GM12874 (cell line): ENCODE data around the gene ARL5A.

Experiments
- TF ChIP-seq, protein P1 (sequence below): IDR thresholded peaks from 2 replicates; pipeline ENCODE4 v1.5.1; 2011; ENCODE audit warnings: low read depth, mild to moderate bottlenecking, control low read depth, low read length, moderate library complexity; ENCODE audit not compliant: insufficient read depth

ARL5A gene

DNA sequence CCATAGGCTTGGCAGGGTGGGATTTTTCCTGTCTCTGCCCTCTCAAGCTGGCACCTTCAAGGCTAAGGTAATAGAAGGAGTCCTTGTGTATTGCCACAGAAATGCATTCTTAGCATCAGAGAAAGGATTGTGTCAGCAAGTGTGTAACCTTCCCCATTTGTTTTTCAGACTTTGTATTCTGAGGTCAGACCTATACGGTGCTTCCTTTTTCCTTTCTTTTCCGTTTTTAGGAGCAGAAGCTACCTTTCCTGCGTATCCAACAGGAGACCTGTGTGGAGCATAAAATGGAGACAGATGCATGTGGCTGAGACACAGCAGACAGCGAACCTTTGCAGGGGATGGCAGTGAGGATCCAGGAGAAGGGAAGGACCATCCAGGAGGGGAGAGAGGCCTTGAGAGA, 46.6 kb downstream of the ARL5A start:
- TF ChIP-seq, protein P1, sequence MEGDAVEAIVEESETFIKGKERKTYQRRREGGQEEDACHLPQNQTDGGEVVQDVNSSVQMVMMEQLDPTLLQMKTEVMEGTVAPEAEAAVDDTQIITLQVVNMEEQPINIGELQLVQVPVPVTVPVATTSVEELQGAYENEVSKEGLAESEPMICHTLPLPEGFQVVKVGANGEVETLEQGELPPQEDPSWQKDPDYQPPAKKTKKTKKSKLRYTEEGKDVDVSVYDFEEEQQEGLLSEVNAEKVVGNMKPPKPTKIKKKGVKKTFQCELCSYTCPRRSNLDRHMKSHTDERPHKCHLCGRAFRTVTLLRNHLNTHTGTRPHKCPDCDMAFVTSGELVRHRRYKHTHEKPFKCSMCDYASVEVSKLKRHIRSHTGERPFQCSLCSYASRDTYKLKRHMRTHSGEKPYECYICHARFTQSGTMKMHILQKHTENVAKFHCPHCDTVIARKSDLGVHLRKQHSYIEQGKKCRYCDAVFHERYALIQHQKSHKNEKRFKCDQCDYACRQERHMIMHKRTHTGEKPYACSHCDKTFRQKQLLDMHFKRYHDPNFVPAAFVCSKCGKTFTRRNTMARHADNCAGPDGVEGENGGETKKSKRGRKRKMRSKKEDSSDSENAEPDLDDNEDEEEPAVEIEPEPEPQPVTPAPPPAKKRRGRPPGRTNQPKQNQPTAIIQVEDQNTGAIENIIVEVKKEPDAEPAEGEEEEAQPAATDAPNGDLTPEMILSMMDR = no peak

DNA sequence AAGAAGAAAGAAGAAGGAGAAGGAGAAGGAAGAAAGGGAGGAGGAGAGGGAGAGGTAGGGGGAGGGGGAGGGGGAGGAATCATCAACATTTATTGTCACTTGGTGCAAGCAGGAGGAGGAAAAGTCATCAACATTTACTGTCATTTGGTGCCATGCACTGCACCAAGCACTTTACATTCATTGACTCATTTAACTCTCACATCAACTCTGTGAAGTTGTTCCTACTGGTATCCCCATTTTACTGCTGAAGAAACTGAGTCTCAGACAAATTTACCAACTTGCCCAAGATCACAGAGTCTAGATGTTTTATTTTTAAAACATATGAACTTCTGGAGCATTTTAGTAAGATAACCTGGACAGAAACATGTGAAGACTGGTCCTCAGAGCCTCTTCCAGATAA, 47.3 kb downstream of the ARL5A start:
- TF ChIP-seq, protein P1 = no peak

DNA sequence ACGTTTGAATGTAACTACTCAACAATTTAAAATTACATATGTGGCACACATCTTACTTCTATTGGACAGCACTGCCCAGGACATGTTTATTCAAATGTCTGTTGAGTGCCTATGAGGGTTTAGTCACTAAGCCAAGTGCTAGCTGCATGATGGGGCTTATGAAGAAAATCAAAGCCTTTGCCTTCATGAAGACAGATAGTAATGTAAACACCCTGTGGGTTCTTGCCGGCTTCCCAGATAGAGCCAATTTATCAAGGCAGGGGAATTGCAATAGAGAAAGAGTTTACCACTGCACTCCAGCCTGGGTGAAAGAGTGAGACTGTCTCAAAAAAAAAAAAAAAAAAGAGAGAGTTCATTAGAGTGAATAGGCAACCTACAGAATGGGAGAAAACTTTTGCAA, 50.3 kb downstream of the ARL5A start:
- TF ChIP-seq, protein P1 = no peak

DNA sequence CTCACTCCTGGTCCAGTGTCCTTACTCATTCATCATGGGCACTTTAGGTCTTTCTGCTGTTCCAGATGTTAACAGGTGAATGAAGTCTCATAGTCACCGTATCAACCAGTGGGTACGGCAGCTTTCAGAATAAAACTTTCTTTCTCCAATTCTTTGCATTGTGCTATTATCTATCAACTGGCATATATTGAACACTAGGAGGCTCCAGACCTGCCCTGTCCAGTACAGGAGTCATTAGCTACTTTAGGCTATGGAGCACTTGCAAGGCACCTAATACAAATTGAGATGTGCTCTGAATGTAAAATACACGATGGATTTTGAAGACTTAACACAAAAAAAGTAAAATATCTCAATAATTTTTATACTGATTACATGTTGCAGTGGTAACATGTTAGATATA, 50.7 kb downstream of the ARL5A start:
- TF ChIP-seq, protein P1 = no peak

DNA sequence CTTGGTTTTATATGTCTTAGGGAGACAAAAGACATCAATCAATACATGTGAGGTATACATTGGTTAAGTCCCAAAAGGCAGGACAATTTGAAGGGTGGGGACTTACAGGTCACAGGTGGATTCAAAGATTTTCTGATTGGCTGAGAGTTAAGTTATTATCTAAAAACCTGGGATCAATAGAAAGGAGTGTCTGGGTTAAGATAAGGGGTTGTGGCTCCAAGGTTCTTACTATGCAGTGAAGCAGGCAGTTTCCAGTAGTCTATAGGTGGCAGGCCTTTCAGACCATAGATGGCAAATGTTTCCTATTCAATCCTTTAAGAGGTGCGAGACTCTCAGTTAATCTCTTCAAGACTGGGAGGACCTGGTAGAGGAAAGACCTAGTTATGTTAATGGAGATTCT, 51.9 kb downstream of the ARL5A start:
- TF ChIP-seq, protein P1 = no peak

DNA sequence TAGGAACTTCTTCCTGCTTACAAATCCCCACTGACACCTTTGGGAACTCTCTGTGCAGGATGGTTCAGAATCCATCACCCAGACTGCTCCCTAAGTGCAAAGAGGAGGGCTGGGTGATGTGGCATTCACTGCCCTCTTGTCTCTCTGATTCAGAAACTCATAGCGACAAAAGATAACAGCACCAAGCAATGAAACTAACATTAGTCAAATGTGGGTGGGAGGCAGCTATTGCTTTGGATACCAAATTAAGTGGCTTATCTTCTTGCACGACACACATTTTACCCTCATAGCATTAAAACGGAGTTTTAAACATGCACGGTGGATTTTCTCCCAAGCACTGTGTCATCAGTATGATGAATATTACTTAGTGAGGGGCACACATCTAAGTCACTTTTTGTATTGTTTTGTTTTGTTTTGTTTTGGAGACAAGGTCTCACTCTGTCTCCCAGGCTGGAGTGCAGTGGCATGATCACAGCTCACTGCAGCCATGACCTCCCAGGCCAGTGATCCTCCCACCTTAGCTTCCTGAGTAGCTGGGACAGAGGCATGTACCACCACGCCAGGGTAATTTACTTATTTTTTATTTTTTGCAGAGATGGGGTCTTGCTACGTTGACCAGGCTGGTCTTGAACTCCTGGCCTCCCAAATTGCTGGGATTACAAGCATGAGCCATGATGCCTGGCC, 53.0 kb downstream of the ARL5A start:
- TF ChIP-seq, protein P1 = no peak

DNA sequence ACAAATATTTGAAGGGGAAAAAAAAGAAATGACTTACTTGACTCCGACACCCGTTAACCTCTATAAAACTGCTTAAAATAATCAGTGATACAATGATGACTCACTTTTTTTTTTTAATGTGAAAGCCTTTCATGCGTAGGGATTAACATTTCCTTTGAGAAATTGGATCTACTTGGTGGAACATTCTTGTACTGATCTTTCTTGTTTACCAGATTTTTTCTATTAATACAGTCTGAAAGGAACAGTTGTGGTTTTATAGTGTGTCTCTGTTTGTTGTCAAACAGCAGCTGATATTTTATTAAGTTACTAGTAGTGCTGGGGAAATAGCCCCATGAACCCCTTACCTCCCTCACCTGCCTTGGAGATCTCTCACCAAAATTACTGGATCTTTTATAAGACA, 53.7 kb downstream of the ARL5A start:
- TF ChIP-seq, protein P1 = no peak
